H1 (cell line): Measurements from ENCODE around the gene VAPB.

Experiments used
- CBX5 ChIP-seq: fragments of 300-800, 300-1000 bp; sonication (generic); IDR thresholded peaks from 2 replicates; pipeline ENCODE4 v1.7.1; 2016; ENCODE audit warnings: antibody characterized with exemption, low read length, low read depth
- CTCF ChIP-seq, 3 experiments: IDR thresholded peaks; 1 replicate in 2 of 3; 2 replicates in 1 of 3; pipeline versions ENCODE4 v1.5.1 to v1.6.1; 2011; ENCODE audit warnings: low read length in 3 of 3, mild to moderate bottlenecking in 3 of 3, inconsistent platforms in 2 of 3, low read depth in 1 of 3, moderate library complexity in 1 of 3; ENCODE audit not compliant: insufficient read depth in 1 of 3; ENCODE audit errors: control extremely low read depth in 1 of 3
- EZH2 ChIP-seq: fragments of 200-600 bp; sonication (generic); IDR thresholded peaks from 2 replicates; pipeline ENCODE4 v1.7.1; 2012; ENCODE audit warnings: low read depth, mild to moderate bottlenecking, moderate library complexity, low read length, inconsistent platforms; ENCODE audit not compliant: severe bottlenecking
- RBBP5 ChIP-seq: IDR thresholded peaks from 2 replicates; pipeline ENCODE4 v1.7.1; 2012; ENCODE audit warnings: low read depth, mild to moderate bottlenecking, inconsistent platforms, low read length, moderate library complexity, borderline replicate concordance
- SIX5 ChIP-seq: IDR thresholded peaks from 2 replicates; pipeline ENCODE4 v1.6.1; 2011; ENCODE audit warnings: mild to moderate bottlenecking, low read depth, low read length

GRCh38 chr20:58372806-58373205, 16.2 kb upstream of the VAPB start:
- TF ChIP-seq CTCF (IDR thresholded peaks at IDR 0.05; ENCODE audit: control extremely low read depth in 1 of 3, insufficient read depth in 1 of 3, low read depth in 1 of 3, low read length in 3 of 3) (peak in 1 of 3 experiments; percentile 4; a peak in 1 of 4 replicates), RBBP5 (no peak), CBX5 (no peak), EZH2 (no peak), SIX5 (no peak)
